Parathyroid adenoma (tissue), 2 donors: Measurements from ENCODE around the gene TMEM60.
"Not testable (repeated sequence)": the region's sequence is repeated elsewhere in the genome, so short reads cannot be mapped to it uniquely, and the experiment has no call there.

ENCODE experiments used
- H2AFZ ChIP-seq: fragments of 300-600 bp; sonication (generic); one replicate; pipeline ENCODE4 v1.7.0; 2017; ENCODE audit warnings: antibody characterized with exemption, mild to moderate bottlenecking
- H3K27ac ChIP-seq: fragments of 300-600 bp; sonication (generic); one replicate; pipeline ENCODE4 v1.7.0; 2017
- H3K27me3 ChIP-seq: fragments of 300-600 bp; sonication (generic); one replicate; pipeline ENCODE4 v1.7.0; 2017; ENCODE audit warnings: low read length; ENCODE audit not compliant: control insufficient read depth, insufficient read depth
- H3K36me3 ChIP-seq: fragments of 300-600 bp; sonication (generic); one replicate; pipeline ENCODE4 v1.7.0; 2017; ENCODE audit warnings: low read length; ENCODE audit not compliant: control insufficient read depth, insufficient read depth
- H3K4me1 ChIP-seq: fragments of 300-600 bp; sonication (generic); one replicate; pipeline ENCODE4 v1.7.0; 2017; ENCODE audit warnings: control low read depth
- H3K4me2 ChIP-seq: fragments of 300-600 bp; sonication (generic); one replicate; pipeline ENCODE4 v1.7.0; 2017; ENCODE audit warnings: low read length
- H3K4me3 ChIP-seq: fragments of 300-600 bp; sonication (generic); one replicate; pipeline ENCODE4 v1.7.0; 2017; ENCODE audit warnings: low read depth, low read length
- H3K79me2 ChIP-seq: fragments of 300-600 bp; sonication (generic); one replicate; pipeline ENCODE4 v1.7.0; 2017; ENCODE audit warnings: control low read depth
- H3K9ac ChIP-seq: fragments of 300-600 bp; sonication (generic); one replicate; pipeline ENCODE4 v1.7.0; 2017; ENCODE audit warnings: mild to moderate bottlenecking
- H3K9me3 ChIP-seq: fragments of 300-600 bp; sonication (generic); one replicate; pipeline ENCODE4 v1.7.0; 2017; ENCODE audit warnings: low read length; ENCODE audit not compliant: control insufficient read depth
- CTCF ChIP-seq: fragments of 300-600 bp; sonication (generic); IDR thresholded peaks from one replicate; pipeline ENCODE4 v1.7.0; 2017; ENCODE audit warnings: antibody characterized with exemption, mild to moderate bottlenecking
- donor health status: primary hyperparathyroidism.

The TMEM60 gene

GRCh38 chr7:77786018-77786417 is 12.2 kb downstream of the TMEM60 start:
- Histone ChIP-seq H3K4me1 (no peaks in the 10 kb centered on the region), H2AFZ (no peak overlapping the region), H3K9me3 (no peaks in the 10 kb centered on the region), H3K27ac (no peak overlapping the region), H3K4me3 (no peak overlapping the region), H3K36me3 (no peaks in the 10 kb centered on the region), H3K27me3 (no peaks in the 10 kb centered on the region), H3K79me2 (no peaks in the 10 kb centered on the region), H3K4me2 (no peak overlapping the region), H3K9ac (no peak overlapping the region)
- no peak for TF ChIP-seq CTCF

GRCh38 chr7:77784426-77784825 is 13.8 kb downstream of the TMEM60 start:
- H3K27me3 ChIP-seq, H3K4me2 ChIP-seq, H3K79me2 ChIP-seq, H3K9me3 ChIP-seq, H3K4me3 ChIP-seq, H2AFZ ChIP-seq, H3K9ac ChIP-seq, H3K27ac ChIP-seq, H3K4me1 ChIP-seq, H3K36me3 ChIP-seq: not testable (repeated sequence)

- H3K9me3 ChIP-seq: no peaks in the 10 kb centered on the region
- H3K36me3 ChIP-seq: no peaks in the 10 kb centered on the region
- no peak overlapping the region for H3K9ac ChIP-seq
- no peak overlapping the region for H3K27ac ChIP-seq
- no peak for TF ChIP-seq CTCF
- no peaks in the 10 kb centered on the region for H3K79me2 ChIP-seq
- H3K27me3 ChIP-seq: no peaks in the 10 kb centered on the region
- no peaks in the 10 kb centered on the region for H3K4me1 ChIP-seq
- H3K4me3 ChIP-seq: no peak overlapping the region
- no peak overlapping the region for H2AFZ ChIP-seq
- H3K4me2 ChIP-seq: no peak overlapping the region
Measured at GRCh38 chr7:77783545-77783944, 14.7 kb downstream of the TMEM60 start.

GRCh38 chr7:77783111-77783510 is 15.1 kb downstream of the TMEM60 start:
- H3K27me3 ChIP-seq: no peaks in the 10 kb centered on the region
- no peak overlapping the region for H3K4me2 ChIP-seq
- H3K4me1 ChIP-seq: no peaks in the 10 kb centered on the region
- no peak for TF ChIP-seq CTCF
- H3K4me3 ChIP-seq: no peak overlapping the region
- H3K79me2 ChIP-seq: no peaks in the 10 kb centered on the region
- no peak overlapping the region for H3K9ac ChIP-seq
- no peaks in the 10 kb centered on the region for H3K36me3 ChIP-seq
- no peaks in the 10 kb centered on the region for H3K9me3 ChIP-seq
- H2AFZ ChIP-seq: no peak overlapping the region
- no peak overlapping the region for H3K27ac ChIP-seq

GRCh38 chr7:77782383-77782782 is 15.9 kb downstream of the TMEM60 start:
- no peaks in the 10 kb centered on the region for H3K27me3 ChIP-seq
- no peak for TF ChIP-seq CTCF
- no peak overlapping the region for H2AFZ ChIP-seq
- H3K79me2 ChIP-seq: no peaks in the 10 kb centered on the region
- no peaks in the 10 kb centered on the region for H3K9me3 ChIP-seq
- H3K27ac ChIP-seq: no peak overlapping the region
- no peaks in the 10 kb centered on the region for H3K36me3 ChIP-seq
- no peaks in the 10 kb centered on the region for H3K4me1 ChIP-seq
- no peak overlapping the region for H3K4me2 ChIP-seq
- no peak overlapping the region for H3K9ac ChIP-seq
- no peak overlapping the region for H3K4me3 ChIP-seq
